Esophagus squamous epithelium (tissue), 5 donors: ENCODE results near the gene AHRR. TPM values are rescaled to one million over a fixed set of nuclear protein-coding genes. Genes with fewer than 3 reads are reported as not detected.

Experiments used
- DNase-seq: peaks from one replicate; lab custom pipeline; 2025; lab: John Stamatoyannopoulos, UW
- H3K27ac ChIP-seq, 4 donors: fragments of 200-600 bp; sonication (generic); one replicate each; pipeline ENCODE4 v1.5.1; 2016 to 2019; ENCODE audit warnings: mild to moderate bottlenecking in 1 of 4
- H3K27me3 ChIP-seq, 4 donors: fragments of 200-600 bp; sonication (generic); 1 replicate in 3 of 4; 2 replicates in 1 of 4; pipeline versions ENCODE4 v1.5.1 to v1.6.0; 2017 to 2021; ENCODE audit warnings: antibody characterized with exemption in 1 of 4
- H3K36me3 ChIP-seq, 3 donors: fragments of 200-600 bp; sonication (generic); one replicate each; pipeline ENCODE4 v1.5.1; 2016 to 2019
- H3K4me1 ChIP-seq, 3 donors: fragments of 200-600 bp; sonication (generic); one replicate each; pipeline ENCODE4 v1.5.1; 2017 to 2019
- H3K4me3 ChIP-seq, 4 donors: fragments of 200-600 bp; sonication (generic); 1 replicate in 3 of 4; 2 replicates in 1 of 4; pipeline ENCODE4 v1.5.1; 2016 to 2019; ENCODE audit warnings: mild to moderate bottlenecking in 2 of 4, moderate library complexity in 1 of 4
- H3K9me3 ChIP-seq, 3 donors: fragments of 200-600 bp; sonication (generic); one replicate each; pipeline ENCODE4 v1.5.1; 2016 to 2019
- CTCF ChIP-seq, 6 experiments: fragments of 450-650 bp in 4 of 6; fragments of 200-600 bp in 2 of 6; sonication (generic) in 2 of 6; IDR thresholded peaks; one replicate each; pipeline ENCODE4 v1.5.1; 2016 to 2019; ENCODE audit warnings: antibody characterized with exemption in 6 of 6, mild to moderate bottlenecking in 4 of 6, moderate library complexity in 4 of 6
- POLR2A ChIP-seq, 4 donors: fragments of 450-650 bp; IDR thresholded peaks; one replicate each; pipeline ENCODE4 v1.6.1; 2017; ENCODE audit warnings: antibody characterized with exemption in 4 of 4, mild to moderate bottlenecking in 4 of 4, moderate library complexity in 3 of 4
- WGBS, 2 donors: methylation state at CpG; one replicate each; pipeline ENCODE4 v1.1.5; 2018; 5-methylcytosine and 5-hydroxymethylcytosine counted together
- intact Hi-C: fragments of 100-400 bp; cut with DNase I; formaldehyde crosslinking; loops from one replicate; pipeline ENCODE4 v1.15.0; 2022
- total RNA-seq, 4 donors: library from RNA; depleted of rRNA; stranded (reverse); fragments of >200 nt; gene quantifications; one replicate each; pipeline ENCODE4 v1.1.0, GENCODE V29; 2016
- donor health status: DM: yes; HTN: yes; CAD: no.

The AHRR gene
- total RNA-seq, 4 donors from 2014 or later, result 0.66 to 1.5 (median 1.1) TPM

- Histone ChIP-seq H3K9me3 (no peaks in the 10 kb centered on the region), H3K27me3 (peaks cover 0 to 85% (median 2%) of the 10 kb centered on the region in 4 donors), H3K27ac (no peak overlapping the region), H3K4me3 (no peak overlapping the region), H3K4me1 (peaks cover 0 to 11% (median 0%) of the 10 kb centered on the region in 3 donors), H3K36me3 (no peaks in the 10 kb centered on the region)
- intact Hi-C loops, result no loop called here
- no peak for TF ChIP-seq CTCF (IDR thresholded peaks at IDR 0.05)
- TF ChIP-seq POLR2A (IDR thresholded peaks at IDR 0.05), result no peak
- no peak for DNase-seq
- WGBS, 2 donors, result 90 to 94% methylated on average over 2 to 8 of the region's 27 CpGs
These were observed 161.0 kb downstream of the AHRR start for GRCh38 chr5:482506-482905.

- H3K27ac ChIP-seq, result no peak overlapping the region
- no peak for DNase-seq
- H3K4me3 ChIP-seq, result no peak overlapping the region
- no peaks in the 10 kb centered on the region for H3K36me3 ChIP-seq
- H3K27me3 ChIP-seq, result peaks cover 0 to 80% (median 2%) of the 10 kb centered on the region in 4 donors
- H3K4me1 ChIP-seq, result peaks cover 0 to 11% (median 0%) of the 10 kb centered on the region in 3 donors
- intact Hi-C loops, result no loop called here
- 67 to 79% methylated on average over 4 to 9 of the region's 26 CpGs for WGBS, 2 donors
- TF ChIP-seq POLR2A (IDR thresholded peaks at IDR 0.05) (no peak), CTCF (IDR thresholded peaks at IDR 0.05) (no peak)
- no peaks in the 10 kb centered on the region for H3K9me3 ChIP-seq
These were observed 161.5 kb downstream of the AHRR start for GRCh38 chr5:483011-483410.

GRCh38 chr5:483434-484140 lies 162.1 kb downstream of the AHRR start:
- Histone ChIP-seq H3K27me3 (peaks cover 0 to 75% (median 2%) of the 10 kb centered on the region in 4 donors), H3K4me3 (no peak overlapping the region), H3K27ac (no peak overlapping the region), H3K4me1 (peaks cover 0 to 11% (median 0%) of the 10 kb centered on the region in 3 donors), H3K36me3 (no peaks in the 10 kb centered on the region), H3K9me3 (no peaks in the 10 kb centered on the region)
- WGBS, 2 donors, result 66 to 87% methylated on average over 9 to 14 of the region's 34 CpGs
- DNase-seq, result no peak
- intact Hi-C loops, result no loop called here
- TF ChIP-seq POLR2A (IDR thresholded peaks at IDR 0.05) (no peak), CTCF (IDR thresholded peaks at IDR 0.05) (no peak)

GRCh38 chr5:484556-484955 lies 163.0 kb downstream of the AHRR start:
- Histone ChIP-seq H3K27ac (no peak overlapping the region), H3K4me1 (peaks cover 0 to 11% (median 0%) of the 10 kb centered on the region in 3 donors), H3K36me3 (no peaks in the 10 kb centered on the region), H3K9me3 (no peaks in the 10 kb centered on the region), H3K27me3 (peaks cover 0 to 71% (median 0%) of the 10 kb centered on the region in 4 donors), H3K4me3 (no peak overlapping the region)
- intact Hi-C loops, result no loop called here
- TF ChIP-seq CTCF (IDR thresholded peaks at IDR 0.05) (no peak), POLR2A (IDR thresholded peaks at IDR 0.05) (no peak)
- DNase-seq, result no peak
- 80 to 94% methylated on average over 2 to 11 of the region's 24 CpGs for WGBS, 2 donors

GRCh38 chr5:485113-485945 lies 163.8 kb downstream of the AHRR start:
- H3K36me3 ChIP-seq, result no peaks in the 10 kb centered on the region
- no peak overlapping the region for H3K27ac ChIP-seq
- H3K9me3 ChIP-seq, result no peaks in the 10 kb centered on the region
- TF ChIP-seq POLR2A (IDR thresholded peaks at IDR 0.05) (no peak), CTCF (IDR thresholded peaks at IDR 0.05) (no peak)
- intact Hi-C loops, result no loop called here
- WGBS, 2 donors, result 59 to 78% methylated on average over 14 to 16 of the region's 29 CpGs
- no peak for DNase-seq
- H3K4me1 ChIP-seq, result peaks cover 0 to 11% (median 0%) of the 10 kb centered on the region in 3 donors
- no peak overlapping the region for H3K4me3 ChIP-seq
- H3K27me3 ChIP-seq, result peaks cover 0 to 67% (median 0%) of the 10 kb centered on the region in 4 donors
